Parathyroid adenoma (tissue), 2 donors: ENCODE measurements around the gene CLEC12A.

Experiments used
- H2AFZ ChIP-seq: fragments of 300-600 bp; sonication (generic); one replicate; pipeline ENCODE4 v1.7.0; 2017; ENCODE audit warnings: antibody characterized with exemption, mild to moderate bottlenecking
- H3K27ac ChIP-seq: fragments of 300-600 bp; sonication (generic); one replicate; pipeline ENCODE4 v1.7.0; 2017
- H3K27me3 ChIP-seq: fragments of 300-600 bp; sonication (generic); one replicate; pipeline ENCODE4 v1.7.0; 2017; ENCODE audit warnings: low read length; ENCODE audit not compliant: control insufficient read depth, insufficient read depth
- H3K36me3 ChIP-seq: fragments of 300-600 bp; sonication (generic); one replicate; pipeline ENCODE4 v1.7.0; 2017; ENCODE audit warnings: low read length; ENCODE audit not compliant: control insufficient read depth, insufficient read depth
- H3K4me1 ChIP-seq: fragments of 300-600 bp; sonication (generic); one replicate; pipeline ENCODE4 v1.7.0; 2017; ENCODE audit warnings: control low read depth
- H3K4me2 ChIP-seq: fragments of 300-600 bp; sonication (generic); one replicate; pipeline ENCODE4 v1.7.0; 2017; ENCODE audit warnings: low read length
- H3K4me3 ChIP-seq: fragments of 300-600 bp; sonication (generic); one replicate; pipeline ENCODE4 v1.7.0; 2017; ENCODE audit warnings: low read depth, low read length
- H3K79me2 ChIP-seq: fragments of 300-600 bp; sonication (generic); one replicate; pipeline ENCODE4 v1.7.0; 2017; ENCODE audit warnings: control low read depth
- H3K9ac ChIP-seq: fragments of 300-600 bp; sonication (generic); one replicate; pipeline ENCODE4 v1.7.0; 2017; ENCODE audit warnings: mild to moderate bottlenecking
- H3K9me3 ChIP-seq: fragments of 300-600 bp; sonication (generic); one replicate; pipeline ENCODE4 v1.7.0; 2017; ENCODE audit warnings: low read length; ENCODE audit not compliant: control insufficient read depth
- CTCF ChIP-seq: fragments of 300-600 bp; sonication (generic); IDR thresholded peaks from one replicate; pipeline ENCODE4 v1.7.0; 2017; ENCODE audit warnings: antibody characterized with exemption, mild to moderate bottlenecking
- donor health status: primary hyperparathyroidism.

The CLEC12A gene

GRCh38 chr12:10027311-10027710, 56.1 kb downstream of the CLEC12A start:
- Histone ChIP-seq H3K79me2 (no peaks in the 10 kb centered on the region), H3K4me2 (no peak overlapping the region), H3K4me3 (no peak overlapping the region), H3K27ac (no peak overlapping the region), H3K36me3 (no peaks in the 10 kb centered on the region), H3K27me3 (no peaks in the 10 kb centered on the region), H3K9me3 (no peaks in the 10 kb centered on the region), H3K9ac (no peak overlapping the region), H2AFZ (no peak overlapping the region), H3K4me1 (no peaks in the 10 kb centered on the region)
- TF ChIP-seq CTCF, result no peak

DNA sequence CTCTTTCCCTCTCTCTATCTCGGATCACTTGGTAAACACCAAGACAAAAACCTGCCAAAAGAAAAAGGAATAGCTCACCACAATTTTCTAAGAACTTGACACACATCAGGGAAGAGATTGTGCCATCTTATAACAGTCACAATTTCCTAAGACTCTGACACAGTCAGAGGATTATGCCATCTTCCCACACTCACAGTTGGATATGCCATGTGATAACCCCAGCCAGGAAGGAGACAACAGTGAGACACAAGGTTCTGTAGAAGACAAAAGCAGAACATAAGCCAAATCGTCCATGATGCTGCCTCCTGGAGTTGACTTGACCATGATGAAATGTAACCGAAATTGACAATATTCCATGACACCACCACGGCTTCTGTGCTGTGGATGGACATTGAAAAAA, 56.5 kb downstream of the CLEC12A start:
- TF ChIP-seq CTCF, result no peak
- H3K4me3 ChIP-seq, result no peak overlapping the region

GRCh38 chr12:10030446-10030845, 59.2 kb downstream of the CLEC12A start, which contains the start of gene CLEC9A:
CLEC9A (plus strand) TSS chr12:10030682; CDS start chr12:10052688, 22,006 bp downstream.
- H3K36me3 ChIP-seq, result no peaks in the 10 kb centered on the region
- H3K4me2 ChIP-seq, result no peak within 1 kb of the TSS
- TF ChIP-seq CTCF, result no peak
- H3K27ac ChIP-seq, result no peak within 1 kb of the TSS
- H3K27me3 ChIP-seq, result no peaks in the 10 kb centered on the region
- H3K79me2 ChIP-seq, result no peaks in the 10 kb centered on the region
- H3K9me3 ChIP-seq, result no peaks in the 10 kb centered on the region
- no peak within 1 kb of the TSS for H3K9ac ChIP-seq
- H3K4me1 ChIP-seq, result no peaks in the 10 kb centered on the region
- H3K4me3 ChIP-seq, result no peak within 1 kb of the TSS
- no peak within 1 kb of the TSS for H2AFZ ChIP-seq

More for the DNA sequence above, 56.5 kb downstream of the CLEC12A start:
- Histone ChIP-seq H3K79me2 (no peaks in the 10 kb centered on the region), H3K4me2 (no peak overlapping the region), H3K4me1 (no peaks in the 10 kb centered on the region), H3K9ac (no peak overlapping the region), H2AFZ (no peak overlapping the region), H3K9me3 (no peaks in the 10 kb centered on the region), H3K27me3 (no peaks in the 10 kb centered on the region), H3K27ac (no peak overlapping the region), H3K36me3 (no peaks in the 10 kb centered on the region)

- no peak for TF ChIP-seq CTCF
- H3K4me3 ChIP-seq, result no peak overlapping the region
- no peaks in the 10 kb centered on the region for H3K4me1 ChIP-seq
- H3K27ac ChIP-seq, result no peak overlapping the region
- no peaks in the 10 kb centered on the region for H3K9me3 ChIP-seq
- no peaks in the 10 kb centered on the region for H3K79me2 ChIP-seq
- H3K9ac ChIP-seq, result no peak overlapping the region
- no peak overlapping the region for H3K4me2 ChIP-seq
- H3K27me3 ChIP-seq, result no peaks in the 10 kb centered on the region
- no peaks in the 10 kb centered on the region for H3K36me3 ChIP-seq
- no peak overlapping the region for H2AFZ ChIP-seq
These were observed 60.1 kb downstream of the CLEC12A start for GRCh38 chr12:10031321-10031720.

DNA sequence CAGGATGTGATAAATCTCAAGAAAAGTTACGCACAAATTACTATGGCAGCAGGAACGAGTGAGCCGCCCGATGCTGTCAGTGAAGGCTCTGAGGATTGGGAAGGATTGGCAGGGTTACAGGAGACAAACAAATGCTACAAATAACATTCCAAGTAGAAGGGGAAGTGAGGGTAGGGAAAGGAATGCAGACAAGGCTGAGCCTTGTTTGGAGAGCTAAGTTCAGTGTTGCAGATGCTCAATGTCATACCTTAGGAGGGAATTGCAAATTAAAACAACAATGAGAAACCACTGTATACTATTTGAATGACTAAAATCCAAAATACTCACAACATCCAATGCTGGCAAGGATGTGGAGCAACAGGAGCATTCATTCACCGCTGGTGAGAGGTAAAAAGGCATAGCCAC, 60.6 kb downstream of the CLEC12A start:
- H3K27me3 ChIP-seq, result no peaks in the 10 kb centered on the region
- no peak overlapping the region for H3K4me2 ChIP-seq
- no peak overlapping the region for H3K4me3 ChIP-seq
- H3K9me3 ChIP-seq, result no peaks in the 10 kb centered on the region
- H3K36me3 ChIP-seq, result no peaks in the 10 kb centered on the region
- H3K4me1 ChIP-seq, result no peaks in the 10 kb centered on the region
- no peak overlapping the region for H3K27ac ChIP-seq
- H2AFZ ChIP-seq, result no peak overlapping the region
- no peaks in the 10 kb centered on the region for H3K79me2 ChIP-seq
- no peak for TF ChIP-seq CTCF
- H3K9ac ChIP-seq, result no peak overlapping the region
